GM12878 (cell line): ENCODE measurements around the gene SFXN4. TPM values are rescaled to one million over a fixed set of nuclear protein-coding genes. Genes with fewer than 3 reads are reported as not detected.

Experiments used
- ASH2L ChIP-seq: fragments of 300-600, 200-600 bp; sonication (generic); IDR thresholded peaks from 2 replicates; pipeline ENCODE4 v1.6.1; 2017; ENCODE audit warnings: low read depth, mild to moderate bottlenecking, borderline replicate concordance
- BRCA1 ChIP-seq: IDR thresholded peaks from 2 replicates; pipeline ENCODE4 v1.6.1; 2011; ENCODE audit warnings: low read depth, low read length, improper control_type of control experiment
- CBX5 ChIP-seq: sonication (generic); IDR thresholded peaks from 2 replicates; pipeline ENCODE4 v1.6.1; 2016; ENCODE audit warnings: low read depth, moderate library complexity, mild to moderate bottlenecking, inconsistent platforms
- CHD2 ChIP-seq: IDR thresholded peaks from 2 replicates; pipeline ENCODE4 v1.6.1; 2011; ENCODE audit warnings: low read depth, low read length, improper control_type of control experiment, borderline replicate concordance
- FOXK2 ChIP-seq: fragments of 450-650 bp; IDR thresholded peaks from 2 replicates; pipeline ENCODE4 v1.6.1; 2017; ENCODE audit warnings: mild to moderate bottlenecking, moderate library complexity
- IKZF1 ChIP-seq: fragments of 450-650 bp; conservative IDR thresholded peaks from 2 replicates; pipeline ENCODE4 v1.6.1; 2017; ENCODE audit warnings: antibody characterized with exemption, mild to moderate bottlenecking
- IRF4 ChIP-seq: IDR thresholded peaks from 2 replicates; pipeline ENCODE4 v1.6.1; 2011; ENCODE audit warnings: low read depth, low read length
- KDM1A ChIP-seq: fragments of 200-600 bp; sonication (generic); IDR thresholded peaks from 2 replicates; pipeline ENCODE4 v1.6.1; 2016; ENCODE audit warnings: borderline replicate concordance
- PML ChIP-seq: IDR thresholded peaks from 2 replicates; pipeline ENCODE4 v1.6.1; 2012; ENCODE audit warnings: low read length, inconsistent platforms
- RCOR1 ChIP-seq: conservative IDR thresholded peaks from 2 replicates; pipeline ENCODE4 v1.6.1; 2012; ENCODE audit warnings: low read depth, low read length, improper control_type of control experiment
- RUNX3 ChIP-seq: IDR thresholded peaks from 2 replicates; pipeline ENCODE4 v1.6.1; 2012; ENCODE audit warnings: low read length, inconsistent platforms
- SMAD5 ChIP-seq: IDR thresholded peaks from 2 replicates; pipeline ENCODE4 v1.6.1; 2016; ENCODE audit warnings: antibody characterized with exemption, low read depth
- SMC3 ChIP-seq: IDR thresholded peaks from 2 replicates; pipeline ENCODE4 v1.6.1; 2011; ENCODE audit warnings: low read length, improper control_type of control experiment, borderline replicate concordance
- TAF1 ChIP-seq: IDR thresholded peaks from 2 replicates; pipeline ENCODE4 v1.6.1; 2011; ENCODE audit warnings: mild to moderate bottlenecking, low read depth, low read length, borderline replicate concordance
- YBX1 ChIP-seq: fragments of 450-650 bp; IDR thresholded peaks from 2 replicates; pipeline ENCODE4 v1.6.1; 2016; ENCODE audit warnings: antibody characterized with exemption
- YY1 ChIP-seq: IDR thresholded peaks from 2 replicates; pipeline ENCODE4 v1.6.1; 2011; ENCODE audit warnings: low read depth, mild to moderate bottlenecking, low read length
- polyA plus RNA-seq, 11 experiments: library from polyadenylated mRNA; depleted of rRNA in 4 of 11; unstranded in 6 of 11; stranded (reverse) in 5 of 11; fragments of >200 nt; fragmentation: Nextera tagmentation in 4 of 11; fragmentation: Illumina TruSeq in 1 of 11; extraction: Ambion mirVana in 4 of 11; extraction: Trizol in 1 of 11; gene quantifications; 1 replicate in 1 of 11; 2 replicates in 10 of 11; pipeline versions ENCODE4 v1.2.1 to v1.2.3, GENCODE V29; 2011 to 2016; ENCODE audit warnings: inconsistent platforms in 2 of 11, missing spikeins in 2 of 11, low read depth in 1 of 11
- total RNA-seq, 4 experiments: library from RNA; depleted of rRNA in 3 of 4; stranded (reverse); fragments of >200 nt in 3 of 4; fragmentation: Illumina TruSeq in 1 of 4; extraction: Trizol in 1 of 4; gene quantifications; 2 replicates each; pipeline versions ENCODE4 v1.2.1 to v1.2.3, GENCODE V29; 2013 to 2021
- TF ChIP-seq, protein P1 (sequence below): fragments of 450-650 bp; formaldehyde crosslinking; IDR thresholded peaks from 2 replicates; pipeline ENCODE4 v1.5.0; 2022; ENCODE audit warnings: mild to moderate bottlenecking, missing genetic modification characterization
- TF ChIP-seq, protein P2 (sequence below): fragments of 450-650 bp; IDR thresholded peaks from 2 replicates; pipeline ENCODE4 v1.6.1; 2014; ENCODE audit warnings: mild to moderate bottlenecking
- TF ChIP-seq, protein P3 (sequence below): IDR thresholded peaks from 2 replicates; pipeline ENCODE4 v1.6.1; 2011; ENCODE audit warnings: mild to moderate bottlenecking, low read depth, low read length, moderate library complexity; ENCODE audit not compliant: insufficient replicate concordance
- TF ChIP-seq, protein P4 (sequence below): IDR thresholded peaks from 2 replicates; pipeline ENCODE4 v1.6.1; 2012; ENCODE audit warnings: low read depth, low read length, improper control_type of control experiment
- TF ChIP-seq, protein P5 (sequence below): fragments of 450-650 bp; IDR thresholded peaks from 2 replicates; pipeline ENCODE4 v1.6.1; 2018; ENCODE audit warnings: mild to moderate bottlenecking, low read depth, moderate library complexity; ENCODE audit not compliant: partially characterized antibody

SFXN4 gene
- total and polyA plus RNA-seq, 10 of the 15 experiments (the other 5 are each of a cell fraction or from before 2014, with no cell fraction given), result 40.7 to 111 (median 48.8) TPM

DNA sequence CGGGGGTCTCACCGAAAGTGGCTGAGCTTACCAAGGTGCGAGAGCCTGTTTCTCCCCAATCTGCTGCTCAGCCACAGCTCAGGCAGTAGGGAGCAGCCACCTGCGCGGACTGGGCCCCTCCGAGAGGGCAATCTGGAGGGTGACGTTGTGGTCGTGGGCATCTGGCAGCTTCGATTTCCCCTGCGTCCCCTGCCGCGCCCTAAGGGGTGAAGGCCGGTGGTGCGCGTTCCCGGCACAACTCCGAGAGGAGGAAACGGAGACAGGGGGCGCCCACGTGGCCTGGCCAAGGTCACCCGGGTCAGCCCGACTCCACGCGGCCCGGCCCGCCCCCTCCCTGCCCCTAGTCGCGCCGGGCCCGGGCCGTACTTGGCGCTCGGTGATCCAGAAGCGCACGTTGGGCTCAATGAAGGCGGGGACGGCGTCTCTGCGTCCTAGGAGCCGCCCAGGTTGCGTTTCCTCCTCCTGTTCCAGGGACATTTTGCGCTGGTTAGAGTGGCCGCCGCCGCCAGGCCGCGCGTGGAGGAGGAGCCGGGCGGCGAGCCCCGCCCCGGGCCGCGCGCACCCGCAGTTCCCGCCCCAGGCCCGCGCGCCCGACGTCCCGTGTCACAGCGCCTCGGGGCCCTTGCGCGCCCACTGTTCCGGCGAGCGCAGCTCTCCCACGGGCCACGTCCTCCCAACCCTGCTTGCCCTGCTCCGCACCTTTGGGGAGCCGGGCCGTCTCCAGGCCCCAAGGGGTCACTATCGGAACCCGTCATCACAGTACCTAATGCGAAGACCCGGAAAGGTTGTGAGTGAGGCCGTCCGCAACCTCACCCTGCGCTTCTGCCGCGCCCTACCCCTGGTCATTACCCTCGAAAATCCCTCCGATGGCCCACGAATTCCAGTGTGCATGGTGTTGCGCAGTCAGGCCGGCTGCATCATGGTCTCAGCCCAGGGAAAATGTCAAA, at the start of gene SFXN4 (continued):
- TF ChIP-seq, protein P1, sequence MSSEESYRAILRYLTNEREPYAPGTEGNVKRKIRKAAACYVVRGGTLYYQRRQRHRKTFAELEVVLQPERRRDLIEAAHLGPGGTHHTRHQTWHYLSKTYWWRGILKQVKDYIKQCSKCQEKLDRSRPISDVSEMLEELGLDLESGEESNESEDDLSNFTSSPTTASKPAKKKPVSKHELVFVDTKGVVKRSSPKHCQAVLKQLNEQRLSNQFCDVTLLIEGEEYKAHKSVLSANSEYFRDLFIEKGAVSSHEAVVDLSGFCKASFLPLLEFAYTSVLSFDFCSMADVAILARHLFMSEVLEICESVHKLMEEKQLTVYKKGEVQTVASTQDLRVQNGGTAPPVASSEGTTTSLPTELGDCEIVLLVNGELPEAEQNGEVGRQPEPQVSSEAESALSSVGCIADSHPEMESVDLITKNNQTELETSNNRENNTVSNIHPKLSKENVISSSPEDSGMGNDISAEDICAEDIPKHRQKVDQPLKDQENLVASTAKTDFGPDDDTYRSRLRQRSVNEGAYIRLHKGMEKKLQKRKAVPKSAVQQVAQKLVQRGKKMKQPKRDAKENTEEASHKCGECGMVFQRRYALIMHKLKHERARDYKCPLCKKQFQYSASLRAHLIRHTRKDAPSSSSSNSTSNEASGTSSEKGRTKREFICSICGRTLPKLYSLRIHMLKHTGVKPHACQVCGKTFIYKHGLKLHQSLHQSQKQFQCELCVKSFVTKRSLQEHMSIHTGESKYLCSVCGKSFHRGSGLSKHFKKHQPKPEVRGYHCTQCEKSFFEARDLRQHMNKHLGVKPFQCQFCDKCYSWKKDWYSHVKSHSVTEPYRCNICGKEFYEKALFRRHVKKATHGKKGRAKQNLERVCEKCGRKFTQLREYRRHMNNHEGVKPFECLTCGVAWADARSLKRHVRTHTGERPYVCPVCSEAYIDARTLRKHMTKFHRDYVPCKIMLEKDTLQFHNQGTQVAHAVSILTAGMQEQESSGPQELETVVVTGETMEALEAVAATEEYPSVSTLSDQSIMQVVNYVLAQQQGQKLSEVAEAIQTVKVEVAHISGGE (CRISPR knock-in tag), result no peak
- TF ChIP-seq, protein P2, sequence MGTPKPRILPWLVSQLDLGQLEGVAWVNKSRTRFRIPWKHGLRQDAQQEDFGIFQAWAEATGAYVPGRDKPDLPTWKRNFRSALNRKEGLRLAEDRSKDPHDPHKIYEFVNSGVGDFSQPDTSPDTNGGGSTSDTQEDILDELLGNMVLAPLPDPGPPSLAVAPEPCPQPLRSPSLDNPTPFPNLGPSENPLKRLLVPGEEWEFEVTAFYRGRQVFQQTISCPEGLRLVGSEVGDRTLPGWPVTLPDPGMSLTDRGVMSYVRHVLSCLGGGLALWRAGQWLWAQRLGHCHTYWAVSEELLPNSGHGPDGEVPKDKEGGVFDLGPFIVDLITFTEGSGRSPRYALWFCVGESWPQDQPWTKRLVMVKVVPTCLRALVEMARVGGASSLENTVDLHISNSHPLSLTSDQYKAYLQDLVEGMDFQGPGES, result no peak
- TF ChIP-seq, protein P3, sequence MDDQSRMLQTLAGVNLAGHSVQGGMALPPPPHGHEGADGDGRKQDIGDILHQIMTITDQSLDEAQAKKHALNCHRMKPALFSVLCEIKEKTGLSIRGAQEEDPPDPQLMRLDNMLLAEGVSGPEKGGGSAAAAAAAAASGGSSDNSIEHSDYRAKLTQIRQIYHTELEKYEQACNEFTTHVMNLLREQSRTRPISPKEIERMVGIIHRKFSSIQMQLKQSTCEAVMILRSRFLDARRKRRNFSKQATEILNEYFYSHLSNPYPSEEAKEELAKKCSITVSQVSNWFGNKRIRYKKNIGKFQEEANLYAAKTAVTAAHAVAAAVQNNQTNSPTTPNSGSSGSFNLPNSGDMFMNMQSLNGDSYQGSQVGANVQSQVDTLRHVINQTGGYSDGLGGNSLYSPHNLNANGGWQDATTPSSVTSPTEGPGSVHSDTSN, result no peak
- TF ChIP-seq, protein P4, sequence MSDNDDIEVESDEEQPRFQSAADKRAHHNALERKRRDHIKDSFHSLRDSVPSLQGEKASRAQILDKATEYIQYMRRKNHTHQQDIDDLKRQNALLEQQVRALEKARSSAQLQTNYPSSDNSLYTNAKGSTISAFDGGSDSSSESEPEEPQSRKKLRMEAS, result peak; percentile 84; the same call in 1 of the 2 replicates
- no peak for TF ChIP-seq KDM1A
- TF ChIP-seq SMC3, result no peak
- TF ChIP-seq RCOR1, result no peak
- TF ChIP-seq YBX1, result no peak
- TF ChIP-seq IKZF1, result peak; percentile 84
- TF ChIP-seq ASH2L, result 0 out of 2 replicates have a peak, but pooled peaks have one; percentile 78
- TF ChIP-seq PML, result peak; percentile 70; the same call in 1 of the 2 replicates
- TF ChIP-seq BRCA1, result no peak
- TF ChIP-seq TAF1, result peak; percentile 43; the same call in 1 of the 2 replicates
- TF ChIP-seq, protein P5, sequence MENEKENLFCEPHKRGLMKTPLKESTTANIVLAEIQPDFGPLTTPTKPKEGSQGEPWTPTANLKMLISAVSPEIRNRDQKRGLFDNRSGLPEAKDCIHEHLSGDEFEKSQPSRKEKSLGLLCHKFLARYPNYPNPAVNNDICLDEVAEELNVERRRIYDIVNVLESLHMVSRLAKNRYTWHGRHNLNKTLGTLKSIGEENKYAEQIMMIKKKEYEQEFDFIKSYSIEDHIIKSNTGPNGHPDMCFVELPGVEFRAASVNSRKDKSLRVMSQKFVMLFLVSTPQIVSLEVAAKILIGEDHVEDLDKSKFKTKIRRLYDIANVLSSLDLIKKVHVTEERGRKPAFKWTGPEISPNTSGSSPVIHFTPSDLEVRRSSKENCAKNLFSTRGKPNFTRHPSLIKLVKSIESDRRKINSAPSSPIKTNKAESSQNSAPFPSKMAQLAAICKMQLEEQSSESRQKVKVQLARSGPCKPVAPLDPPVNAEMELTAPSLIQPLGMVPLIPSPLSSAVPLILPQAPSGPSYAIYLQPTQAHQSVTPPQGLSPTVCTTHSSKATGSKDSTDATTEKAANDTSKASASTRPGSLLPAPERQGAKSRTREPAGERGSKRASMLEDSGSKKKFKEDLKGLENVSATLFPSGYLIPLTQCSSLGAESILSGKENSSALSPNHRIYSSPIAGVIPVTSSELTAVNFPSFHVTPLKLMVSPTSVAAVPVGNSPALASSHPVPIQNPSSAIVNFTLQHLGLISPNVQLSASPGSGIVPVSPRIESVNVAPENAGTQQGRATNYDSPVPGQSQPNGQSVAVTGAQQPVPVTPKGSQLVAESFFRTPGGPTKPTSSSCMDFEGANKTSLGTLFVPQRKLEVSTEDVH, result peak; percentile 40
- 0 out of 2 replicates have a peak, but pooled peaks have one; percentile 33 for TF ChIP-seq RUNX3
- no peak for TF ChIP-seq CBX5
- TF ChIP-seq YY1, result peak; percentile 46; the same call in 1 of the 2 replicates
- TF ChIP-seq SMAD5, result peak; percentile 68
- TF ChIP-seq CHD2, result no peak; the same call in 1 of the 2 replicates
- TF ChIP-seq FOXK2, result no peak
- TF ChIP-seq IRF4, result 0 out of 2 replicates have a peak, but pooled peaks have one; percentile 12
